GM21717 (cell line): ENCODE measurements around the gene GMPR2.

Experiments
- ATAC-seq: cut with Tn5 transposase; IDR thresholded peaks from one replicate; pipeline ENCODE4 v1.9.1; 2021; ENCODE audit warnings: mild to moderate bottlenecking, moderate library complexity; ENCODE audit not compliant: unreplicated experiment

GMPR2 gene

DNA sequence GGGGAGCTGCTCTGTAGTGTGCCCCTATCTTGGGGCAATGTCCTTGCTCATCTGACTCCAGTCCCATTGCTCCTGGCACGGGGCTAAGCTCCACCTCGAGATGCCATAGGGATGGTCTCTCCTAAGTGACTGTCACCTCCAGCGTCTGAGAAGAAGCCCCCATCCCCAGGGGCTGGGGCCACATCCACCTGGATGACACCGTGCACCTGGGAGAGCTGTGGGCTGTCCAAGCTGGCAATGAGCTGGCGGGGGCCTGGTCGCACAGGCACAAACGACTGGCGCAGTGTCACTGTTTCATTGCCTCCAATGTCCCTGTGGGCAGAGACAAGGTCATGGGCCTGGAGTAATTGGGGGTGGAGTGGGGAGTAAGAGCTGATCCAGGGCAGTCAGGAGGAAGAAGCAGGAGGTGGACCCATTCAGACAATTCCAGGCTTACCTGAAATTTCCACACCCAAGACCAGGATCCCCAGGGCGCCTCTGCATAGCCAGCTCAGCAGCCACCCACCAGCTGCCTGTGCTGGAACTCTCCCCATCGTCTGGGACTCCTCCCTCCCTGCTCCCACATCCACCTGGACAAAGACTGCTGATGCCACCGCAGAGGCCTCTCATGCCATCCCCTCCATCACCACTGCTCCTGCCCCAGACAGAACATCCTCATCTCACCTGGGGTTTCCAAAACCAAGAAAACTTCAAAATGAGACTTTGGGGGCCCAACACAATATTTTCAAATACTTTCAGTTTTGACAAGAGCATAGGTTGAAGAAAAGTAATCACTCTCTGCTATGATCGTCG lies 16.7 kb downstream of the GMPR2 start:
- no peak for ATAC-seq

DNA sequence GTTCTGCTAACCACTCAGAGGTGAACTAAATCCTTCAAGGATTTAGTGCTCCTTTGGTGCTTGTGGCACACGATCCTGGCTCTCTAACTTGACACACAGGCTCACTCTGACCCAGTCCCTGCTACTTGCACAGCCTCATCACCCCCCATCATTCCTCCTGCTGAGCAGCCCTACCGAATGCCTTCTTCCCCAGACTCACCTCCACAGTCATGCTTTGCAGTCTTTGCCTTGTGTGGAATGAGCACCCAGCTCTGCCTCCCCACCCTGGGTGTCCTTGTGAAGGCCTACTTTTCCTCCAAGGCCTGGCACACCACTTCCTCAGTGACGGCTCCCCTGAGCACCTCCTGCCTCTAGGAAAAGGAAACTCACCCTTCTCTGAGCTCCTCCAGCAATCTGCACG lies 17.6 kb downstream of the GMPR2 start:
- no peak for ATAC-seq

DNA sequence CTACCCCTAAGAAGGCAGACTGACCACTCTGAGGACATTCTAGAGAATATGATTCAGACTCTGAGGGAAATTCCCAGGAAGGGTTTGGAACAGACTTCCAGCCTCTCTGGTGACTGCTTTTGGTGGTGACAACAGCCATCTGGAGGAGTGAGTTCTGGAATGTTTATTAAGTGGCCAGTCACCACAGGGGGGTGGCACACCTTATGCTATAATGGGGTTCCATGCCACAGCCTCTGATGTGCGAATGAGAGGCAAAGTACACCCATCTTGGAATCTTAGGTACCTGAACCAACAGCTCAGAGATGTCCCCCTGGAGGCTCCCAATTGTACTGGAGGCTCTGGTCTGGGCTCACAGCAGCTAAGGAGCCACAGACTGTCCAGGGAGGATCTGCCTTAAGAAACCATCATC lies 19.2 kb downstream of the GMPR2 start:
- ATAC-seq: no peak

DNA sequence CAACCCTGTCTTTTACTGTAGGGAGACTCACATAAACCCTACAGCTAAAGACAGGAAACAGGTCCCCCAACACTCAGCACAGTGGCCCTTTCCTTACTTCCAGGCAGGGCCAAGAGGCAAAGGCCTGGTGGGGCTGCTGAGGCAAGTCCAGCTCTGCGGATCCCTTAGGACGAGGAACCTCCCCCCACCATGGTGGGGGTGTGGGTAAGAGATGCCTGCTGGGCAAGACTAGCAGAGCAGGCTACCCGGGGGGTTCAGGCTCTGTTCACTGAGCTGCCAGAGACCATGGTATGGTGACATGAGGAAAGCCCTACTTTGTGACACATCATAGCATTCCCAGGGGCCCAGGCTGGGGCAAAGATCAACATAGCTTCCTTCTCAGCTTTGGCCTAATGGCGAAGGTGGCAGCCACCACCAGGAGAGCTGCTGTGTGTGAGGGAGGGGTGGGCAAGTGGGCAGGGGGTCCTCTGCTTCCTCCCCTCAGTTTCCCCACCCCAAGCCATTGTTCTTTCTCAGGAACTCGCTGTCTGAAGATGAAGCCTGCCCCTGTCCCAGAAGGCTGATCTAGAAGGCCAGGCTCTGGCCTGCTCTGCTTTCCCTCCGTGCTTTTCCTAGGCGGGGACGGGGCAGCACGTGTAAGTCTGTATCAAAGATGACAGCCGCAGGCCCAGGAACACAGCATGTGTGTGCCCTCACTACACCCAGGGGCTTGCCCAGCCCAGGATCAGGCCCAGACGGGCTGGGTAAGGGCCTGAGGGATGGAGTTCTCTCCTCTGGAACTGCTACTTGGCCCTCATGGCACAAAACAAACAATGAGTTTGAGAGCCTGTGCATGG lies 19.8 kb downstream of the GMPR2 start:
- ATAC-seq: no peak

DNA sequence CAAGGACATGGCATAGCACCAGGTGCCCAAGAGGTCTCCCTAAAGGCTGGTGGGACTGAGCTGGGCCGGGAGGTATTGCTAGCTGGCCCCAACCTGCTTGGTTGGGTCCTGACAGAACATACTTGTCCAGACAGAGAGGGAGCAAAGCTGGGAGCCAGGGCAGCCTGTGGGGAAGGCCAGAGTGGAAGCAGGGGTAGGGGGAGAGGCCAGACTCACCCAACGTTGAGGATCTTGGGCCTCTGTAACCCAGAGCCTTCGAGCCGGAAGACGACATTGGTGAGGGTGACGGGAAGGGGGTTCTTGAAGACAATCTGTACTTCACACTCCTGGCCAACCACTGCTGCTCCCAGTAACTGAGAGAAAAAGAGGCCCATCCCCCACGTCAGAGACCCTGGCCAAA lies 21.2 kb downstream of the GMPR2 start:
- ATAC-seq: no peak

DNA sequence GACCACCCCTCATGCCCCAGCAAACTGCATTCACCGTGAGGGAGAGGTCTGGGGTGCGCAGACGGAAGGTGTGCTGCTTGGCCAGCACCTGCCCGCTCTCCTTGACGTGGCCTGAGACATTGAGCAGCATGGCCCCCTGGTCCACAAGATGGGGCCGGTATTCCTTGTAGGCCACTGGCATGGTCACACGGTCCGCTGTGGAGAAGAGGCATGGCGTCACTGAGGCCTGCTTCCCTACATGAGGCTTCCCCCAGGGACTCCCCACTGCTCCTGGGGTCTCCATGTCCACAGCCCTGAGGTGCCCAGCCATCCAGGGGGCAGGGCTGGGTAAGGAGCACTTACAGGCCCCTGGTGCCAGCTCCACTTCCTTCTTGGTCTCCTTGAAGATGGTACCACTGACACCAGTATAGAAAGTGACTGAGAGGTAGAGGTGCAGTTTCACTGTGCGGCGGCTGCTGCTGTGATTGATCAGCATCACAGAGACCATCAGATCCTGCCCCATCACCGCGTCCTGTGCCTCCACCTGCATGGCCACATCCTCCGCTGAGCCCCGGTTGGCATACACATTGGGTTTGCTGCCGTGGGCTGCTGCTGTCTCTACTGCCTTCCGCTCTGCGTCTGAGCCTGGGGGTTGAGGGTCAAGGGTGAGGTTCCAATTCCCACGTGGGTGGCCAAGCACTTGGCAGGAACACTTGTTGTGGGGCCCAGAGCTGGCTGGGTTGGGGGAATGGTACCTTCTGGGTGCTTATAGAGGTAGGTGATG lies 22.1 kb downstream of the GMPR2 start:
- no peak for ATAC-seq

DNA sequence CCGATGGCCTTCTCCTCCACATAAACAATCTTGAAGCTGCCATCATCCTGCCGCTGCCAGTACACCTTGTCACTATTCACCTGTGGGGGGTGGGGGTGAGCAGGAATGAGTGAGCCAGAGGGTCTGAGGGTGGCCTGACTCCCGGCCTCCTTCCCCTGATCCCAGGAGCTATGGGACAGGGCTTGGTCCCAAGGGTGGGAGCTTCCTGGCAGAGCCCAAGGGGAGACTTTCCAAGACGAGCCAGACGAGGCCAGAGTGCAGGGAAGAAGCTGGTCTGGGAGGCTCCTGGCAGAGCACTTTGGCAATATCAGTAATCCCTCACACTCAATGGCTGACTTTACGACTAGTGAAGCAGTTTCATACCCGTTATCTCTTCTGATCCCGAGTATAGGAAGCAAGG lies 22.7 kb downstream of the GMPR2 start:
- no peak for ATAC-seq

DNA sequence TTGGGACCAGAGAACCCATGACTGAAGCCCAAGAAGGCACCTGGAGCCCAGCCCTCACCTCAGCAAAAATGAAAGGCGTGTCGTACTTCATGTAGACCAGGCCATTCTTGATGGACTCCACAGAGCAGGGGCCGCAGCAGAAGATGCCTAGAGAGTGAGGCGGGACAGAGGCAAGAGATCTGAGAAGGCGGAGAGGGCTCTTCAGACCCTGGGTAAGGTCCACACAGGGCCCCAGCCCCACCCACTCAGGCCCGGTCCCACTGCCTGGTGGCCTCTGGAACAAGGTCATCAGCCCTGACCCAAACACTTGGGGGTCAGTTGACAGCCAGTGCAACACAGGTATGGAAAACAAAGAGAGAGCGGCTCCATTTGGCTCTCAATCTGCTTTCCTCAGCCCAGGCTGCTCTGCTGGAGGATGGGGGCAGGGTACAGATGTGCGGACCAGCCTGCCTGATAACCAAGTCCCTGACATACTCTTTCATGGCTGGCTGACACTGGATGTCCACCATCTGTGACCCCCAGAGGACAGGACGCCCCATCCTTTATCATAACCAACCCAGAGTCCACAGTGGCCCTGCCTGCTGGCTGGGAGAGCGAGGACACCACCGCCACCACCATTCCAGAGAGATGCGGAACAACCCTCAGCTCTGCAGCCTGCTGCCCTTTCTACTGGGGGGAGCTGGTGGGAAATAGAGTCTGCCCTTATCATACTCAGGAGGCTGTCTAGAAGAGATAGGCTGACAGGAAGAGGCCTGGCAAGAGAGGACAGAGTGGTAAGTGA lies 23.4 kb downstream of the GMPR2 start:
- ATAC-seq: no peak

DNA sequence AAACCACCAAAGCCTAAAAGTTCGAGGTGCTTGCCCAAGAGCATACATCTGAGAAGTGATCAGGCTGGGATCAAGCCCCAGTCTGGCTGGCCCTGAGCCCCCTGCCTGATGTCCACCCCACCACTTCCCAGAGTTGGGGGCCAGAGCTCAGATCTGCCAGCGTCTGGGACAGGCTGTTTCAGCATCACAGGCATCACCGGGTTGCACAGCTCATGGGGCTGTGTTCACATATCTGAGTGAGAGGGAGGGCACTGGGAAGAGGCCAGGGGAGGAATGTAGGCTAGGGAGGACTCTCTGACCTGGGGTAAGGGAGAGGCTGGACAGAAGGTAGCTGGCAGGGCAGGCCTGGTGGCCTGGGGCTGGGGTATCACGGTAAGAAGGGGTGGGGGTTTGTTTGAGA lies 24.2 kb downstream of the GMPR2 start:
- no peak for ATAC-seq

DNA sequence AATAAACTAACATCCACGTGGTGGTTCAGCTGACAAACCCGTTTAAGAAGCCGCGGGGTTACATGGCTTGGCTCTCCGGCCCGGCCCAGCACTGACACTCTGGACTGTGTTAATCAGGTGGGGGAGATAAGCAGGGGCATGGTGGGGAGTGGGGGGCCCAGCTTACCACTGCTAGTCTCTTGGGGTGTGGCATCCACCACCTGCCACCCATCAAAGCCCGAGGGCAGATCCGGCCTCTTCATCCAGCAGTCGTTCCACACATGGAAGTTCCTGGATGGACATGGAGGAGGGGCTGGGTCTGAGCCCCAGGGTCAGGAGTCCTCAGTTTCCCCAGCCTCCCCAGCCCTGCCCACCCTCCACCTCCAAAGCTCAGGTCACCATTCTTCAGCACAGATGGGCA lies 25.4 kb downstream of the GMPR2 start:
- no peak for ATAC-seq

DNA sequence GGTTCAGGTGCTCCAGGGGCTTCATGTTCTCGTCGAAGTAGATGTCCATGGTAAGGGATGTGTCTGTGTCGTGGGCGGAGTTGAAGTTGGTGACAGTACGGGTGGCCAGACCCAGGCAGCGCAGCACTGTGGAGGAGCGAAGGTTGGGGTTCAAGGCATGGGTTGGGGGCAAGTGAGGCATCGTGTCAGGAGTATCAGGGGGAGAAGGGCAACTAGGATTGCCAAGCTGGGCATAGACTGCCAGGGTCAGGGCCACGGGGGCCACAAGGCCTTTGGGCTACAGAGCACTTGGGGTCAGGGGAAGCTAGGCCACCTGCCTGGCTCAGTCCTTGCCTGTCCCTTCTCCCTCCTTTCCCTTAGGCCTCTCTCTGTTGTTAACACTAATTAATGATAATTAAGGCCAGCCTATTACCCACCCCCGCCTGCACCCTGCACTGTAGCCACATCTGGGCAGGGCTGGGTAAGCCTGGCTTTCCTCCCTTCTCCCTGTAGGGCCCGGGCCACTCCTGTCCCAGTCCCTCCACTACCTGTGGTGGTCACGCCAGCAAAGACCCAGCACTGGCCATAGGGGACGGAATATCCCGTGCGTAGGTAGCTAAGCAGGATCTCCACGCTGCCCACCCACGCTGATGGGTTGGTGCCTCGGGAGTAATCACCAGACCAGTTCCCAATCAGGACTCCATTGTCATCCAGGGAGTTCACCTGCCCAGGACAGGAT lies 26.0 kb downstream of the GMPR2 start:
- no peak for ATAC-seq

DNA sequence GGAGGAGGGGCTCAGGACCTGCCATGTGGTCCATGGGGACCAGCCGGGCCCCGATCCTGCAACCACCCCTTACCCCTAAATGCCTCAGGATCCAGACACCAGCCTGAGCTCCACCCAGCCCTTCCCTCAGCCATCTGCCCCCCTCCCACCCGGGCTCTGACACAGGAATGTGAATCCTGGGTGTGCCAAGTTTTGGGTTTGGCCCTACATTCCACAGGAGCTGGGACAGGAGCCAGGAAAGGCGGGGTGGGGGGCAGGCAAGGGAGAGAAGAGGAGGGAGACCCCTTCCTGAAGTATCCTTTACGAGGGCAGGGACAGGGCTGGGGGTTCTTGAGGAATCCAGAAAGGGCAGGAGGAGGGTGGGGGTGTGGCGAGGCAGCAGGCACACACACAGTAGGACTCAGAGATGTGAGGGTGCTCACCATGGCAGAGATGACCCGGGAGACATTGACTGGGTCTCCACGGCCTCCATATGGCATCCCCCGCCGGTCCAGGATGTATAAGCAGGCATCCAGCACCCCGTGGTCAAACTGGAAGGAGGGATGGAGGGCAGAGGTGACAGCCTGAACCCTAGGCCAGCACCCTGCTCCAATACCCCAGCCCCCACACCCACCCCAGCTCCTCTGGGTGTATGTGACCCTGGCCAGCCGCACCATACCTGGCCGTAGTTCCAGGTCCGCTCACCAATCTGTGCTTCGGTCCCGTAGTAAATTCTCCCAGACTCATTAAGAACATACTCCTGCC lies 26.7 kb downstream of the GMPR2 start:
- no peak for ATAC-seq

DNA sequence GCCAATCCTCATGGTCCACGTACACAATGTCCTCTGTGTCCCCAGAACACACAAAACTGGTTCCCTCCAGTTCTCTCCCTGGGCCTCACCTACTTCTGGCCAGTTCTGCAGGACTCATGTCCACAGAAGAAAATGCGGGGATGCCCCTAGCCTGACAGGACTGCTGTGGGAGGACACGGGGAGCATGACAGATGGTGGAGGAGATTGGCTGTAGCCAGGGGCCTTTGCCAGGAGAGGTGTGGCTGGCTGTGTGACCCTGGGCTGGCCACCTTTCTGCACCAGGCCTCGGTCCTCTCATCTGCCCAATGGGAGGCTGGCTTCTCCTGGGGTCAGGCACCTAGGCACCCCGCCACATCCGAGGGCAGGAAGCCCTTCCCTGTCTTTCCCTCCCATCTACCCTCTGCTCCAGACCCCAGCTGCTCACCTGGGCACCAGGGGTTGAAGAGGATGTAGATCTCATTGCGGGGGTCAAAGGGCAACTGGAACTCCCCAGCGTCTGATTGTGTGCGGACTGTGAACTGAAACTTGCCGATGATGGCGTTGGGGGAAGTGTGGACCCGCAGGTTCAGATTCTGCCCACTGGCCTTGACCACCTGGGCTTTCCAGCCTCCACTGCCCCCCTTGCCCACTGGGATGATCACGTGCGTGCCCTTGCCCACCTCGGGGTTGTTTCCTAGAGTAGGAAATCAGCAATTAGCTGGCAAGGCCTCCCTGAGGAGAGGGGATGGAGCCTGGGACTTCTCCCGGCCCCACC lies 27.5 kb downstream of the GMPR2 start:
- ATAC-seq: no peak

DNA sequence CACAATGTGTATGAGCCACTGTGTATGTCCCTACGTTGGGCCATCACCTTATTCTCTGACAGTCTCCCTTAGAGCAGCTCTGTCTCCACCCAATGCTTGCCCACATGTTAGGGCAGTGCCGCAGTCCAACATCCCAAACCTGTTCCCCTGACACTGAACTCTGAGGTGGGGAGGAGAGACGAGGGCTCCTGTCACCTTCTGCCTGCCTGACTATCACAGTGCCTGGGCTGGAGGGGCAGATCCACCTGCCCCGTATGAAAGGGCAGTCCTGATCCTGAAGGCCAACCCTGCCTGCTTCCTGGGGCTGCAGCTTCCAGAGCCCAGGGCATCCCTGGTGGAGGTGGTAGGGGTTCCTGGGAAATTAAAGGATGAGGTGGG lies 28.0 kb downstream of the GMPR2 start:
- ATAC-seq: no peak

DNA sequence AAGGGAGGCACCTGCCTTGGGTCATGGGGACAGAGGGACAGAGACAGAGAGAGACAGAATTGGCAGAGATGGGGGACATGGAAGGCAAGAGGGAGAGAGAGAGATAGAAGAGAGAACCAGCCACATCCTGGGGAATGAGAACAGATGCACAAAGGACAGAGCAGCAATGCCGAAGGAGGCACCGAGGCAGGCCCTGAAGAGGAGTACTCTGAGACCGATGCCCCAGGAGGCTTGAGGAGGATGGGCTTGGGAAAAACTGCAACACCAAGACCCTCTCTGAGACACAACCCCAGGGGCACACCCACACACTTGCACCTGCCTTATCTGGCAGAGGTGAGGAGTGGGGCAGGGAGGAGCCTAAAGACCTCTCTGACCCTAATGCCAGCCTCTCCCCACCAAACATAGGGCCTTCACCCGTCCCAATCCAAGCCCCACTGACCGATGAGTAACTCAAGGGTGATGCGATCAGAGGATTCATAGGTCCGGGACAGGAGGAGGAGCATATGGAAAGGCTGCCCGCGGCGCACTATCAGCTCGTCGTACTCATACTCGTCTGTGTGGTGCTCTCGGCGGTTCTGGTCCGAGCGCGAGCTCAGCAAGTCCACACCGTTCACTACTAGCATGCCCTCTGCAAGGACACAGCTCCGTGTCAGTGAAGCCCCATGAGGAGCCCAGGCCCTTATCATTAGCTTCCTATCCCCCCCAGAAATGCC lies 28.7 kb downstream of the GMPR2 start:
- no peak for ATAC-seq

DNA sequence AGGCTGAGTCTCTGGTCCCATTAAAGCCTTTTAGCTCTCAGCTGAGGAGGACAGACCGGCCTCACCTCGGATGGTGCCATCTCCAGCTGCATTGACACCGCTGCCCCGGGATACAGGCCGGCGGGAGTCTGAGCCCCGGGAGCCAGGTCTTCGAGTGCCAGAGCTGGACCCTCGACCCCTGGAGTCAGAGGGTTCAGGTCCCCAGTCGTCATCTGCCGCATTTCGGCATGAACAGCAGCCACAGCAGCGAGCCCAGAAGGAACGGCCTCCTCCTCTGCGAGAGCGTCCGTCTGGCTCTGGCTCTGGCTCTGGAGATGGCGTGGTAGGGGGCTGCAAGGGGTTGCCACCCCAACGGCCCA lies 29.2 kb downstream of the GMPR2 start:
- ATAC-seq: no peak

DNA sequence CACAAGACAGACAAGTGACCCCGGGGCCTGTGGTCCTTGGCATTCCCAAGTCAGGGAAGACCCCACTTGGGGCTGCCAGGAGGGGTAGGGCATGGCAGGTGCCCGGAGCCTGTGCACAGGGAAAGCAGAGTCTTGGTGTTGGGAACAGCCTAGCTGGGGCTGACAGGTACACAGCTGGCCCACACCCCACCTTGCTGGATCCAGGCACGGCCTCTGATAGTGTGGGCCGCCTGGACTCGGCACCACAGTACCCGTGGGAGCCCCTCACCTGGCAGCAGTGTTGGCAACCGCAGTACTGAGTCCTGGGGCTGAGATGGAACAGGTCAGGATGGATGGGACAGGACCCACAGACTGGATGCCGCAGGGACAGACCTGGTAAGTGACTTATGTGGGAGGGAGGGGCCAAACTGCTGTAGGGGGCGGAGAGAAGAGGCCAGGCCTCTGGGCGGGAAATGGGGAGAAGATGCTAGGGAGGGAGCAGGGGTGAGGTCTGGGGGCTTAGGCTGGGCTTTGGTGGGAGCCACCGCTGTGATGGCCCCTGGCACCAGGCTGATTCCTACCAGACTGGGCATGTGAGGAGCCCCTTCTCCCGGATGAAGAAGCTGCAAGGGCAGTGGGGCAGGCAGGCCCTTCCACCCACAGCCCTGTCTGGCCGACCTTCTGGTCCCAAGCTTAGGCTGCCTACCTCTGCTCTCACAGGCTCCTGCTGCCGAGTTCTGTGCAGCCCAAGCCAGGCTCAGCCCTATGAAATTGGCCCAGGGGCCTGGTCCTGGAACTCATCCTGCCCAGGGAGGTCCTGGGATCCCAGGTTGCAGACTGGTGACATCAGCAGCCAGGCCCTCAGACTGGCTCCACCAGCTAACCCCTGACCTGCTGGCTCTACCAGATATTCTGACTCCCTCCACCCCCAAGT lies 30.3 kb downstream of the GMPR2 start, which contains the start of gene TGM1:
Gene TGM1, minus strand, starts transcription at position 357 of the 913 bp plus-strand sequence. CDS start 825 bp downstream, outside the sequence.
- ATAC-seq: no peak
